Stimulated activated naive CD8-positive, alpha-beta T cell treated with anti-CD3 and anti-CD28 coated beads, Interleukin-15, Interleukin-2, amounts not matched to agents 100 U/mL and 50 U/mL, for 24 hours (primary cell): ENCODE results near the gene NTN3.

Experiments
- ATAC-seq: fragments of 150-1000 bp; cut with Tn5 transposase; one replicate; pipeline ENCODE4 v1.10.0; 2021
- DNase-seq: peaks from one replicate; pipeline ENCODE4 v3.0.0; 2021

The NTN3 gene

GRCh38 chr16:2497116-2497630 lies 26.1 kb downstream of the NTN3 start:
- ATAC-seq (no peak), DNase-seq (no peak)

GRCh38 chr16:2497695-2498484 lies 26.8 kb downstream of the NTN3 start:
- DNase-seq (no peak), ATAC-seq (no peak)

GRCh38 chr16:2498531-2499253 lies 27.6 kb downstream of the NTN3 start:
- no peak for ATAC-seq
- no peak for DNase-seq

GRCh38 chr16:2499454-2499853 lies 28.4 kb downstream of the NTN3 start:
- ATAC-seq (no peak), DNase-seq (no peak)

- no peak for ATAC-seq
Measured at GRCh38 chr16:2499890-2500429, 28.9 kb downstream of the NTN3 start.

GRCh38 chr16:2500430-2500917 lies 29.4 kb downstream of the NTN3 start:
- DNase-seq (no peak), ATAC-seq (no peak)

More at GRCh38 chr16:2499890-2500429, 28.9 kb downstream of the NTN3 start:
- no peak for DNase-seq

GRCh38 chr16:2500918-2501750 lies 30.0 kb downstream of the NTN3 start:
- DNase-seq (peak; percentile 85), ATAC-seq (peak; percentile 88)

GRCh38 chr16:2501946-2502895 lies 31.1 kb downstream of the NTN3 start:
- no peak for ATAC-seq
- no peak for DNase-seq

- DNase-seq = no peak
- no peak for ATAC-seq
Measured at GRCh38 chr16:2505695-2506094, 34.6 kb downstream of the NTN3 start.

- ATAC-seq = peak; percentile 24
- no peak for DNase-seq
Measured at GRCh38 chr16:2507052-2507659, 36.1 kb downstream of the NTN3 start.

GRCh38 chr16:2507665-2508064 lies 36.6 kb downstream of the NTN3 start:
- DNase-seq = no peak
- ATAC-seq = no peak

GRCh38 chr16:2508722-2509400 lies 37.8 kb downstream of the NTN3 start:
- DNase-seq (no peak), ATAC-seq (no peak)

GRCh38 chr16:2511128-2511800 lies 40.2 kb downstream of the NTN3 start:
- ATAC-seq = no peak
- DNase-seq = no peak

GRCh38 chr16:2511996-2512734 lies 41.1 kb downstream of the NTN3 start:
- ATAC-seq (no peak), DNase-seq (no peak)

GRCh38 chr16:2512735-2513404 lies 41.8 kb downstream of the NTN3 start:
- ATAC-seq = no peak

GRCh38 chr16:2513405-2514332 lies 42.6 kb downstream of the NTN3 start, which contains the start of gene ATP6V0C:
Gene ATP6V0C (plus strand): TSS chr16:2513952. CDS start chr16:2514104, 152 bp downstream.
- DNase-seq (peak; percentile 91), ATAC-seq (peak; percentile 81)

More at GRCh38 chr16:2512735-2513404, 41.8 kb downstream of the NTN3 start:
- no peak for DNase-seq
